C4-2B (cell line): ENCODE results near the gene KCTD6.

Source experiments
- CTCF ChIP-seq: fragments of 450-650 bp; conservative IDR thresholded peaks from 2 replicates; pipeline ENCODE4 v1.5.1; 2017; ENCODE audit warnings: mild to moderate bottlenecking
- ZFX ChIP-seq: fragments of 450-650 bp; IDR thresholded peaks from 2 replicates; pipeline ENCODE4 v1.6.1; 2017

GRCh38 chr3:58520403-58521335 is 28.8 kb downstream of the KCTD6 start:
- TF ChIP-seq CTCF = no peak
- TF ChIP-seq ZFX = no peak
